Measurements from ENCODE around the gene MYMX. TPM values are rescaled to one million over a fixed set of nuclear protein-coding genes. Genes with fewer than 3 reads are reported as not detected.

The MYMX gene
- total RNA-seq, 1 experiment from 2014 or later = not detected

DNA sequence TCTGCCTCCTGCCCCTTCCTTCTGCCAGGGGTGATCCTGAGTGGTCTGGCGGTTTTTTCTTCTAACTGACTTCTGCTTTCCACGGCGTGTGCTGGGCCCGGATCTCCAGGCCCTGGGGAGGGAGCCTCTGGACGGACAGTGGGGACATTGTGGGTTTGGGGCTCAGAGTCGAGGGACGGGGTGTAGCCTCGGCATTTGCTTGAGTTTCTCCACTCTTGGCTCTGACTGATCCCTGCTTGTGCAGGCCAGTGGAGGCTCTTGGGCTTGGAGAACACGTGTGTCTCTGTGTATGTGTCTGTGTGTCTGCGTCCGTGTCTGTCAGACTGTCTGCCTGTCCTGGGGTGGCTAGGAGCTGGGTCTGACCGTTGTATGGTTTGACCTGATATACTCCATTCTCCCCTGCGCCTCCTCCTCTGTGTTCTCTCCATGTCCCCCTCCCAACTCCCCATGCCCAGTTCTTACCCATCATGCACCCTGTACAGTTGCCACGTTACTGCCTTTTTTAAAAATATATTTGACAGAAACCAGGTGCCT lies 16.9 kb downstream of the MYMX start:
- no TSS peak for BruUV-seq (replicated peaks)
- intact Hi-C loops (cut with micrococcal nuclease) = loop anchor here (1.0 kb wide), 2 partner anchors 61 to 137 kb away; no protein-coding TSS in a partner anchor
- no peak for DNase-seq (ENCODE audit: low read depth, low spot score)
- Histone ChIP-seq H3K9me2 (ENCODE audit: insufficient read depth) (no peaks in the 10 kb centered on the region), H3K9ac (ENCODE audit: low read length) (no peak overlapping the region), H3K4me2 (ENCODE audit: low read length) (no peak overlapping the region), H2AFZ (ENCODE audit: low read depth, low read length, poor library complexity, severe bottlenecking) (no peak overlapping the region), H3K4me3 (replicated peaks in 1 of 2; ENCODE audit: low read depth in 1 of 2, low read length in 2 of 2) (no peak overlapping the region), H3K4me1 (ENCODE audit: control insufficient read depth in 1 of 2, insufficient read depth in 2 of 2, low read length in 2 of 2) (peaks cover 29 to 42% of the 10 kb centered on the region in 2 experiments), H3K79me2 (ENCODE audit: insufficient read depth, low read length) (peaks cover 5% of the 10 kb centered on the region; the same call in 1 of the 2 replicates), H3K36me3 (ENCODE audit: control insufficient read depth in 1 of 2, insufficient read depth in 2 of 2, low read length in 2 of 2) (peaks cover 19 to 54% of the 10 kb centered on the region in 2 experiments; a peak in 3 of 4 replicates), H3K27me3 (ENCODE audit: insufficient read depth, low read length) (no peaks in the 10 kb centered on the region), H3K27ac (ENCODE audit: low read depth, low read length) (peak overlapping the region; percentile 41), H4K20me1 (ENCODE audit: insufficient read depth) (no peaks in the 10 kb centered on the region), H3K9me3 (ENCODE audit: control insufficient read depth in 1 of 2, insufficient read depth in 1 of 2, low read depth in 1 of 2, low read length in 2 of 2) (no peaks in the 10 kb centered on the region)
- TF ChIP-seq ZFX (IDR thresholded peaks at IDR 0.05) = no peak
- CTCF ChIA-PET = interaction anchor here (0.9 to 2.6 kb wide), 8 partner anchors 9 to 137 kb away, joined by 3 to 22 read pairs (median 7); partner anchors contain the start of genes HSP90AB1 and SLC29A1
- RAD21 ChIA-PET (ENCODE audit: low non-redundant PET in 1 of 2, low total read pairs in 2 of 2, uncharacterized antibody in 2 of 2, unreplicated experiment in 2 of 2) = no interaction called here
- no peak for ATAC-seq
- POLR2A ChIA-PET = interaction anchor here (1.4 to 2.5 kb wide), 2 partner anchors 10 to 13 kb away, joined by 7 to 20 read pairs; partner anchors contain the start of genes HSP90AB1 and SLC29A1

DNA sequence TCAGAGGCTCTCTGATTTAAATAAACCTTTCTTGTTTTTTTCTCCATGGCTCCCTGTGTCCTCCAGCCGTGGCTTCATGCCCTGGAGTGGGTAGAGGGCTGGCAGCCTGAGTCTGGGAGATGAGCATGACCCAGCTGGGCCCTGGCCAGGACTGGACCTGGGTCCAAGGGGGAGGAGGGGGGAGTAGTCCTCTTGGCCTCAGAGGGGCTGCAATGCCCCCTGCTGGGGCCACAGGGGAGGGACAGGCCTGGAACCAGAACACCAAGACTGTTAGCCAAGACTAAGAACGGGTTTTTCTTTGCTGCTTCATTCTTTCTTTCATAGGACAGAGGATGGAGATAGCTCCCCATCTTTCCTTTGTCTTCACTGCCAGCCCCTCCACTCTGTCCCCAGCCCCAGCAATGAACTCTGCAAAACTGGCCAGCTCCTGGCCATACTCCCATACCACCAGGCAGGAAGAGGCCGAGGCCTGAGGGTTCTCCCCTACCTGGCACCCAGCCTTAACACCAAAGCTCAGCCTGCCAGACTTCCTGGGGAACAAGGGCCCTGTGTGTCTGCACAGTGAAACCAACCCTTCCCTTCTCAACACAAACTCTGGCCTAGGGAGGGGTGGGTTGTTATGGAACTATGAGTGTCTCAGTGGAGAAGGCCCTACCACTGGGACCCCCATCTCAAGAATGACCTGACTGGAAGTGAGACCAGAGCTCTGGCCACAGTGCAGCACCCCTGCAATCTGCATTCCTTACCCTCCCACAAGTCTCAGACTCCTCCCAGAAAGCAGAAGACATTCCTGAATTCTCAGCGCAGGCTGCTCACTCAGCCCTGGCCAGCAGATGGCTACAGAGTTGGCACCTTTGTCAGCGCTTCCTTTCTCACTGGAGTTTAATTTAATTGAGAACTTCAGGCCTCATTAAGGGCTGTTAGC lies 17.6 kb downstream of the MYMX start:
- TF ChIP-seq, protein P1, sequence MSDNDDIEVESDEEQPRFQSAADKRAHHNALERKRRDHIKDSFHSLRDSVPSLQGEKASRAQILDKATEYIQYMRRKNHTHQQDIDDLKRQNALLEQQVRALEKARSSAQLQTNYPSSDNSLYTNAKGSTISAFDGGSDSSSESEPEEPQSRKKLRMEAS (IDR thresholded peaks at IDR 0.05) = no peak
- TF ChIP-seq, protein P2, sequence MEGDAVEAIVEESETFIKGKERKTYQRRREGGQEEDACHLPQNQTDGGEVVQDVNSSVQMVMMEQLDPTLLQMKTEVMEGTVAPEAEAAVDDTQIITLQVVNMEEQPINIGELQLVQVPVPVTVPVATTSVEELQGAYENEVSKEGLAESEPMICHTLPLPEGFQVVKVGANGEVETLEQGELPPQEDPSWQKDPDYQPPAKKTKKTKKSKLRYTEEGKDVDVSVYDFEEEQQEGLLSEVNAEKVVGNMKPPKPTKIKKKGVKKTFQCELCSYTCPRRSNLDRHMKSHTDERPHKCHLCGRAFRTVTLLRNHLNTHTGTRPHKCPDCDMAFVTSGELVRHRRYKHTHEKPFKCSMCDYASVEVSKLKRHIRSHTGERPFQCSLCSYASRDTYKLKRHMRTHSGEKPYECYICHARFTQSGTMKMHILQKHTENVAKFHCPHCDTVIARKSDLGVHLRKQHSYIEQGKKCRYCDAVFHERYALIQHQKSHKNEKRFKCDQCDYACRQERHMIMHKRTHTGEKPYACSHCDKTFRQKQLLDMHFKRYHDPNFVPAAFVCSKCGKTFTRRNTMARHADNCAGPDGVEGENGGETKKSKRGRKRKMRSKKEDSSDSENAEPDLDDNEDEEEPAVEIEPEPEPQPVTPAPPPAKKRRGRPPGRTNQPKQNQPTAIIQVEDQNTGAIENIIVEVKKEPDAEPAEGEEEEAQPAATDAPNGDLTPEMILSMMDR (IDR thresholded peaks at IDR 0.05 in 2 of 3, conservative IDR thresholded peaks at IDR 0.05 in 1 of 3; ENCODE audit: borderline replicate concordance in 1 of 3, insufficient read depth in 1 of 3, low read depth in 2 of 3, low read length in 2 of 3) = peak; percentile 68 to 82 (median 77)
- no peak for TF ChIP-seq SRF (IDR thresholded peaks at IDR 0.05; ENCODE audit: low read depth)
- TF ChIP-seq YY1 (IDR thresholded peaks at IDR 0.05; ENCODE audit: extremely low read depth, insufficient replicate concordance, low read depth, low read length) = no peak
- TF ChIP-seq ELF1 (IDR thresholded peaks at IDR 0.05; ENCODE audit: borderline replicate concordance, low read depth) = no peak
- no peak for TF ChIP-seq ZNF274 (IDR thresholded peaks at IDR 0.05; ENCODE audit: low read depth, low read length)
- TF ChIP-seq, protein P3, sequence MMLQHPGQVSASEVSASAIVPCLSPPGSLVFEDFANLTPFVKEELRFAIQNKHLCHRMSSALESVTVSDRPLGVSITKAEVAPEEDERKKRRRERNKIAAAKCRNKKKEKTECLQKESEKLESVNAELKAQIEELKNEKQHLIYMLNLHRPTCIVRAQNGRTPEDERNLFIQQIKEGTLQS (IDR thresholded peaks at IDR 0.05) = no peak
- peak; percentile 76 for TF ChIP-seq RAD21 (IDR thresholded peaks at IDR 0.05; ENCODE audit: low read depth)
- ATAC-seq (peak; percentile 53), DNase-seq (ENCODE audit: low read depth, low spot score) (no peak)
- no peaks in the 10 kb centered on the region for H3K9me3 ChIP-seq (ENCODE audit: control insufficient read depth in 1 of 2, insufficient read depth in 1 of 2, low read depth in 1 of 2, low read length in 2 of 2)
- H3K36me3 ChIP-seq (ENCODE audit: control insufficient read depth in 1 of 2, insufficient read depth in 2 of 2, low read length in 2 of 2) = peaks cover 17 to 48% of the 10 kb centered on the region in 2 experiments; a peak in 3 of 4 replicates
- H3K4me1 ChIP-seq (ENCODE audit: control insufficient read depth in 1 of 2, insufficient read depth in 2 of 2, low read length in 2 of 2) = peaks cover 29 to 42% of the 10 kb centered on the region in 2 experiments
- peak overlapping the region; percentile 41 for H3K27ac ChIP-seq (ENCODE audit: low read depth, low read length)
- no peak overlapping the region for H3K9ac ChIP-seq (ENCODE audit: low read length)
- H3K9me2 ChIP-seq (ENCODE audit: insufficient read depth) = no peaks in the 10 kb centered on the region
- intact Hi-C loops (cut with micrococcal nuclease) = loop anchor here (1.0 kb wide), 2 partner anchors 62 to 138 kb away; no protein-coding TSS in a partner anchor
- RAD21 ChIA-PET (ENCODE audit: low non-redundant PET in 1 of 2, low total read pairs in 2 of 2, uncharacterized antibody in 2 of 2, unreplicated experiment in 2 of 2) = no interaction called here
- no peak overlapping the region for H3K4me3 ChIP-seq (replicated peaks in 1 of 2; ENCODE audit: low read depth in 1 of 2, low read length in 2 of 2)
- no peaks in the 10 kb centered on the region for H4K20me1 ChIP-seq (ENCODE audit: insufficient read depth)
- H3K4me2 ChIP-seq (ENCODE audit: low read length) = peak overlapping the region; percentile 35; the same call in 1 of the 2 replicates
- no peaks in the 10 kb centered on the region for H3K79me2 ChIP-seq (ENCODE audit: insufficient read depth, low read length)
- no TSS peak for BruUV-seq (replicated peaks)
- POLR2A ChIA-PET = interaction anchor here (1.4 to 2.5 kb wide), 2 partner anchors 11 to 12 kb away, joined by 7 to 20 read pairs; partner anchors contain the start of genes HSP90AB1 and SLC29A1
- no peaks in the 10 kb centered on the region for H3K27me3 ChIP-seq (ENCODE audit: insufficient read depth, low read length)
- H2AFZ ChIP-seq (ENCODE audit: low read depth, low read length, poor library complexity, severe bottlenecking) = no peak overlapping the region
- CTCF ChIA-PET = interaction anchor here (0.9 to 2.6 kb wide), 8 partner anchors 8 to 137 kb away, joined by 3 to 22 read pairs (median 7); partner anchors contain the start of genes HSP90AB1 and SLC29A1
